ENCODE measurements around the gene ITGA3.

The ITGA3 gene

DNA sequence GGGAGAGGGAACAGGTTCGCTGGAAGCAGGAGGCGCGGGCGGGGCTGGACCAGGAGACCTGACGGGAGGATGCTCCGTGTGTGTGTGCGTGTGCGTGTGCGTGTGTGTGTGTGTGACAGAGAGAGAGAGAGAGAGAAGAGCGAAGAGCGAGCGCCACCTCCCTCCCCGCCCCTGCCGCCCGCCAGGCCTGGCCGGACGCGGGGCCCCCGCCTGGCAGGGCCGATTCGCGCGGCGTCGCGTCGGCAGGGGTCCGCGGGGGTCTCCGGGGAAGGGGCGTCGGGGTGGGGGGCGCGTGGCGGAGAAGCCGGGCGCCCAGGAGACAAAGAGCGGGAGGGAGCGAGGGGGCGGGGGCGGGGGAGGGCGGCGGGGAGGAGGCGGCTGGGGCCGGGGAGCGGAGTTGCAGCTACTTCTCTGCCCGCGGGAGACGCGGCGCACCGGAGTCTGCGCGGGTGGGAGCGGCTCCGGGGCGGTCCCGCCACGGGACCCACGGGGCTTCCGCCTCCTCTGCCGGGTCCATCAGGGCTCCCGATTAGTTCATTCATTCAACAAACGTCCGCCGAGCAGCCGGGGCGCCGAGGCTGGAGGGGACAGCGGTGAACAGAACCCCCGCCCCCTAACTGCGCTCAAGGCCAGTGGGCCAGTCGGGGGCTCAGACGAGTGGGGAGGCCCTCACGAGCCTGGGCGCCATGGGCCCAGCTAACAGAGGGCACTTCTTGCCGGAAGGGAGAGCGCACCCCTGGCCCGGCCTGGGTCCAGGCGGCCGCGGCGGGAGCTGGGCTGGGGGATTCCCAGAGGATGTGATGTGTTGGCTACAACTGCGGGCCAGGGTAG is 74.0 kb downstream of the ITGA3 start, which contains the start of gene SAMD14:
Gene SAMD14 (minus strand): TSS at position 433 of the 831 bp plus-strand sequence. CDS start 5,201 bp downstream, outside the sequence.
- DNase-seq (ENCODE audit: low spot score), result peak; percentile 56

DNA sequence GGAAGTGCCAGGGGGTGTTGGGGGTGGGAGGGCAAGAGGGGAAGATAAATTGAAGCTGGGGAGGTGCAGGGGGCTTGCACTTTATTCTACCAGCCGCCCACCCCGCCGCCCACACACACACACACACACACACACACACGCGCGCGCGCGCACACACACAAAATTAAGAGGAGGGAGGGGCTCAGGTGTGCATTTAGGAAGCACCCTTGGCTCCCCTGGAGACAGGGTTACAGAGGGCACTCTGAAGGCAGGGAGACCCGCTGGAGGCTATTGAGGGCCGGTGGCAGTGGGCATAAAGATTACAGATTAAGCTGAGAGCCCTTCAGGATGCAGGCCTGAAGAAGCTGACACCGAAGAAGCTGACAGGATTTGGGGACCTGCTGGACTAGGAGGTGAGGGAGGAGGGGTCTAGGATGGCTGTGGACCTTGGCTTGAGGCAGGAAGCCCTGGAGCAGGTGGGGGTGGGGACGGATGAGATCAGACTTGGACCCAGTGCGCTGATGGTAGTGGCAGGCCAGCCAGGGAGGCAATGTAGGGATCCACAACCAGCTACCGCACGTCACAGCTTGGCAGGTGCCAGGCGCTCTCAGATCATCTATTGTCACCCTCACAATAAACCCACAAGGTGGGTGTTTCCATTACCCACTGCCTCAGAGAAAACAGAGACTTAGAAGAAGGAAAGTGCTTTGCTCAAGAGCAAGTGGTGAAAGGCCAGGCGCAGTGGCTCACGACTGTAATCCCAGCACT is 74.8 kb downstream of the ITGA3 start:
- DNase-seq (ENCODE audit: low spot score), result no peak

DNA sequence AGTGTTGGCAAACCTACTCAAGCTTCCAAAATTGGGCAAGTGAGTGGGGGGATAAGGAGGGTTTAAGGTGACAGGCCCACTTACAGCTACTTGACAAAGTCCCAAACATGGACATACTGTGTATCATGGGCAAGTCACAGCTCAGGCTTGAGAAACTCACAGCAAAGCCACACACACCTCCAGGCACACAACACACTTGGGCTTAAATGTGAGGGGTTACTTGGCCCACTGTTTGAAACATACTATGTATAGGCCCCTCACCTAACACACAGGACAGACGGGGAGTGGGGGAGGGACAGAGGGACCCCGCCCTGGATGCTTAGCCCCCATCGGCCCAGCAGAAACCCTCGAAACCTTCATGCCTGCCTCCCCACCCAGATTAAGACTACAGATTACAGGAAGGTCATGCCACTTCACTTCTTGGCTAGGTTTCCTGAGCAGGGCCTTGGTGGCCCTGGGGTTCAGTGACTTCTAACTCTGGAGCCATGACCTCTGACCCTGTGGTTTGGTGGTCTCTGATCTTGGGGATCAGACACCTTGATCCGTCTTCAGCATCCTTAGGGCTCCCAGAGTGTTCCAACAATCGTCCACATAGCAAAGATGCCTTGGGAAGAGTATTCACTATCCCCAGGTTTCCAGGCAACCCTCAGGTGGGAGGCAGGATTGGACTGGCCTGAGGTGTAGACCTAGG is 76.3 kb downstream of the ITGA3 start:
- no peak for DNase-seq (ENCODE audit: low spot score)

DNA sequence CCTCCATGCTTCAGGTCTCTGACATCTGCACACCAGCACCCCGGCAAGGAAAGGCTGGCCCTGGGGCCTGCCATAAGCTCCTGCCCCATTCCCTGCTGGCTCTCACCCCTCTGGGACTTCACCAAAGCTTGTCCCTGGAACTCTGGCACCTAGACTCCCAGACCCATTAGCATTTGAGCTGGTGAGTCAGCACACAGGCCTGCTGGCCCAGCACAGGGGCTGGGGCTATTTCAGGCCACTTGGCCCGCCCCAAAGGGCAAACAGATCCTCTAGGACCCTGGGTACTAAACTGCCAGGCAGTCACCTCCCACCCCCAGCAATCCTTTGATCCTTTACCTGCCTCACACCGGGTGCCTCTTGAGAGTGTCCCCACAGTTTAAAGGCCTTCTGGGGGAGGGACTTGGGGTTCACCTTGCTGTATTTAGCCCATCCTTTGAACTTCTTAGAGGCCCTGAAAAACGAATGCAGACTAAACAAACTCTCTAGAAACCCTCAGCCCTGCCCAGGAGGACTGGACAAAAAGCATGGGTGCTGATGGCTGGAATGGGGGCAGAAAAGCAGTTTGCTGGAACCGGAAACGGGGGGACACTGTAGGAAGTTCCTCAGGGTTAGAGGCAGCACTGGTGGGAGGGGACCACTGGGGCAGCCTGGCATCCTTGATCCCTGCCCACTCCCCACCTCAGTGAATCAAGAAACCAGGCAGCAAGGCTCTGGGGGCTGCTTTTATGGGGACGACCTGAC is 77.3 kb downstream of the ITGA3 start:
- DNase-seq (ENCODE audit: low spot score), result peak; percentile 63

DNA sequence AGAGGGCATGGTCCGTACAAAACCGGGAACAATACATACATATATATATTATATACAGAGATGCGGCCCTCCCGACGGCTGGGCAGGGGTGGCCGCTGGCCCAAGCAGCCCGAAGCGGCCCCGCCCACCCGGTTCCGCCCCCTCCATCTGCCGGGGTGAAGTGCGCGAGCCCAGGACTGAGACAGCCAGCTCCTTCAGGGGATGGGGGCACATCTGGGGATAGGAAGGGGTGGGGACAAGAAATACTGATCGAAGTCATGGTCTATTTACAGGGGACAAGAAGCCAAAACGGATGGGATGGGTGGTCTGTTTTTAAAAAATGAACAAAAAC is 77.8 kb downstream of the ITGA3 start:
- DNase-seq (ENCODE audit: low spot score), result no peak

DNA sequence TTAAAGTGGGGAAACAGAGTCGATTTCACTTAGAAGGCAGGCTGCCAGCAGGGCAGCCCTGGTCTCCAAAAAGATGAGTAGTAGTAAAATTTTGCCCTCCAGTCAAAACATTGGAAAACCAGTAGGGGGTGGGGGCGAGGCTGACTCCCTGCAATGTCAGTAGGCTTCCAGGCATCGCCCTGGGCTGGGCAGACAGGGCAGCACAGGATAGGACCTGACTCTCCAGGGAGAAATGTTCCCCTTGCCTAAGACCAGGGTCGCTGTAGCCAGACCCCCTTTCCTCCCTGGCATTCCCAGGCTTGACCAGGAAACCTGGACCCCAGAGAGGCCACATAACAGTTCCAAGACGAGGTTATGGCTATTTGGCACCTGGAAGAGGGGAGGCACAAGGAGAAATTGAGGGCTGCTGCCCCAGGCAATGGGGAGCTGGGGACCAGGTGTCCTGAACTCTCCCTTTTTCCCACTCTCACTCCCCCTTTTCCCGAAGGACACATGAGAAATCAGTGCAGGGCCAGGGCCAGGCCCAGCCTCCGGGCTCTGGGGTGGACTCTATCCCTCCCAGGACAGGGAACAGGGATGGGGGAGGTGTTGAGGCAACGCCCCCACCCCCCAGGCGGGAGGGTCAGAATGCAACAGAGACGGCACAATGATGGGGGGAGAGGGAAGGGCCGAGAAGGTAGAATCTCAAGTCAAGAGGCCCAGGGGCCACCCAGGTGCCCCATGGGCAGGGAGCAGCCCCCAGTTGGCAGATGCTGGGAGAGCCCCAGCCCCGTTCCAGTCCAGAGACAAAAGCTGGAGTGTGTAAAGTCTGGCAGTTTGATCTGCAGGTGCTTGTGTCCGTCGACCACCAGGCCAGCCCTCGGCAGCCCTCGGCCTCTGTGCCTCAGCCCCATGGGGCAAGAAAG is 78.5 kb downstream of the ITGA3 start:
- no peak for DNase-seq (ENCODE audit: low spot score)

DNA sequence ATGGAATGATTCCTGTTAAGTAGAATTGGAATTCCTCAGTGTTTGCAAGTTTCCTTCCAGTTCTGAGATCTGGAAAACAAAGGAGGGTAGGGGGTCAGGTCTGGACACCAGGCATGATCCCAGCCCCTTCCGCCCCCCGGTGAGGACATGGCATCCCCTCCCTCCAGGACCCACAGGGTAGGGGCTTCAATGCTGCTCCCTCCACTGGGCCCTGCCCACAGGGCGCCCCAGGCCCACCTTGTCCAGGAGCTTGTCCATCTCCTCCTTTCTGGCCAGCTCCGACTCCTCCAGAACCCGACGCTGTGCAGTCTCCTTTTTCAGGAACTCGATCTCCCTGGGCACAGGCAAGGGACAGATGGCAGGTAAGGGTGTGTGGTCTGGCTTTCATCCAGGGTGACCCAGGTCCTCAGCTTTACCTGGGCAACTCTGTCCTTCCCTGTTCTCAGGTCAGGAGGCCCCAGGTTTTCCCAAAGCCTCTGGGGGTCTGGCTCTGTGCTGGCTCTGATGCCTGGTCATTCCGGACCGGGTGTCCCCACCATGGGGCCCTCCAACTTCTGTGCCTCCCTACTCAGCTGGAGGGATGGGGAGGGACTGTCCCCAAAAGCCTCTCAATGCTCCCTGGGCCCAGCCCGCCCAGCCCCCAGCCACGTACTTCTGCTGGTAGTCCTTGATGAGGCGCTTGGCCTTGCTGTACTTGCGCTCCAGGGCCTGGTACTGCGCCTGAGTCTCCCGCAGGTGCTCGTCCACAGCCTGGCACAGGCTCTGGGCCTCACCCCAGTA is 79.6 kb downstream of the ITGA3 start:
- no peak for DNase-seq (ENCODE audit: low spot score)

DNA sequence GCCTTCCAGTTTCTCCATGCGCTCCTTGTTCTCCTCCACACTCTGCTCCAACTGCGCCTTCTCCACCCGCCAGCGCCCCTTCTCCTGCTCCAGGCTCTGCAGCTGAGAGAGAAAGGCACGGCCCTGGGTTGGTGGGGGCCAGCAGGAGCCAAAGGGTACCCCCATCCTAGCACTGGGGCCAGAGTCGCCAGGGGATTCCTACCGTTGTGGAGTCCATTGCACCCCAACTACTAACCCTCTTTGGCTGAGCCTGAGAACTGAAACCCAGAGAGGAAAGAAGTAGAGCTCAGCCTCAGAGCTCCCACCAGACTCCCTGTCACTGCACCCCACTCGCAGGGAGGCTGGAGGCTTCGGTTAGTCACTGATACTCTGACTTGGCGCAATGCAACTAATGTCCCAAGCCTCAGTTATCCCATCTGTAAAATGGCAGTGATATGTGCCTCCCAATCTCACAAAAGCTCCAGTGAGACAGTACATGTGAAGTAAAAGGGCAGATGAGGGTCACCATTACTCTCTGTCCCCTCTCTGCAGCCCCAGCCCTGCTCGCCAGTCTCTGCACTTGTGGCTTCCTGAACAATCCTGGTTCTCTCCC is 80.3 kb downstream of the ITGA3 start:
- DNase-seq (ENCODE audit: low spot score), result no peak

DNA sequence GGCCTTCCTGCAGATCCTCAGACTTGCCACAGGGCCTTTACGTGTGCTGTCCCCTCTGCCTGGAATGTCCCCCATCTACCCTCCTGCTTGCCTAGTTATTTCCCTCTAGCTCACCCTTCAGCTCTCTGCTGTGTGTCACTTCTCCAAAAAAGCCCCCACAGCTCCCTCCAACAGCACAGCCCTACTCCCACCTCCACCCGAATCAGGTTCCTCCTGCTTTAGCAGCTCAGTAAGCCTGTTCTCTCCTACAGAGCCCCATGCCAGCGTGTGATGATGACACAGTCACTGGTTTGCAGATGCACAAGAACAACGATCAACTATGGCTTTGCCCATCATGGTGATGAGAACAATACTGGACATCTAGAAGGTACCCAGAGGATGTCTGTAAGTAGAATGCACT is 81.1 kb downstream of the ITGA3 start:
- no peak for DNase-seq (ENCODE audit: low spot score)

DNA sequence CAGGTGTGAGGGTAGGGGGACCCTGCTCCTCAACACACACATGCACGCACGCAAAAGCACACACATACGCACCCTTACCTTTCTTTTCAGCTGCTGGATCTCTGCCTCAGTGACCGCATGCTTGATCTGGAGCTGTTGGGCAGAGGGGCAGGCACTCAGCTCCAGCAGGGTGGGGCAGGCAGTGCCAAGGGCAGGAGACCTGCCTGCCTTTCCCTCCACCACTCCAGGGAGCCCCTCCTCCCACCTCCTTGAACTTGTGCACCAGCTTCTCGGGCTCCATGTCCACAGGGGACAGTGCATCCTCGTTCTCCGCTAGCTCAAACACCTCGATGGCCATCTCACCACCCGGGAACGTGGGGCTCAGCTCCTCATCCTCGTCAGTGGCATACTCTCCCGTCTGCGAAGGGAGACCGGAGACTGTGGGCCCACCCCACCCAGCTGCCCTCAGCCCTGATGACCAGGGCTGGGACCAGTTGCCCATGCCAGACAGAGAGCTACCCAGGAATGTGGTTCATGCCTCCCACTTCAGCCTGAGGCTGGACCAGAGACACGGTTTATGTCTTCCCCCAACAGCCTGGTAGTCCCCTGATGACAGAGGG is 83.4 kb downstream of the ITGA3 start:
- DNase-seq (ENCODE audit: low spot score), result no peak

Measured in SW480 (cell line).